Left lung (tissue), 10 donors: ENCODE results near the gene SLC6A1. TPM values are rescaled to one million over a fixed set of nuclear protein-coding genes. Genes with fewer than 3 reads are reported as not detected.

Source experiments
- ATAC-seq: fragments of 200-7000 bp; cut with Tn5 transposase; one replicate; pipeline ENCODE4 v1.9.1; 2020; ENCODE audit warnings: moderate library complexity
- DNase-seq, 4 donors: peaks; one replicate each; pipeline ENCODE4 v3.0.0-alpha.2; 2013 to 2020
- H3K27ac ChIP-seq, 2 donors: fragments of 200-600 bp; sonication (generic) in 1 of 2; one replicate each; pipeline versions ENCODE4 v1.5.0 to v1.8.0; 2020 to 2021
- H3K27me3 ChIP-seq, 2 donors: fragments of 200-600 bp; sonication (generic) in 1 of 2; one replicate each; pipeline versions ENCODE4 v1.5.0 to v1.8.0; 2020 to 2021
- H3K36me3 ChIP-seq, 2 donors: fragments of 200-600 bp; sonication (generic) in 1 of 2; one replicate each; pipeline versions ENCODE4 v1.5.0 to v1.8.0; 2020 to 2021
- H3K4me1 ChIP-seq, 2 donors: fragments of 200-600 bp; one replicate each; pipeline ENCODE4 v1.8.0; 2021
- H3K4me3 ChIP-seq, 2 donors: fragments of 200-600 bp; sonication (generic) in 1 of 2; one replicate each; pipeline versions ENCODE4 v1.5.0 to v1.8.0; 2020 to 2021; ENCODE audit warnings: mild to moderate bottlenecking in 1 of 2
- H3K9me3 ChIP-seq, 2 donors: fragments of 200-600 bp; sonication (generic) in 1 of 2; one replicate each; pipeline versions ENCODE4 v1.5.0 to v1.8.0; 2020 to 2021
- CTCF ChIP-seq, 2 donors: fragments of 200-600 bp; sonication (generic) in 1 of 2; IDR thresholded peaks; one replicate each; pipeline versions ENCODE4 v1.5.0 to v1.8.0; 2021; ENCODE audit warnings: antibody characterized with exemption in 2 of 2
- intact Hi-C, 2 donors: fragments of 100-400 bp; cut with DNase I; formaldehyde crosslinking; loops; one replicate each; pipeline versions ENCODE4 v1.11.2 to v1.14.2; 2022
- polyA plus RNA-seq, 6 donors: library from polyadenylated mRNA; unstranded; fragments of 120-200 nt; gene quantifications; one replicate each; pipeline ENCODE4 v1.2.1, GENCODE V29; 2013; ENCODE audit not compliant: insufficient read length in 6 of 6
- total RNA-seq, 2 donors: library from RNA; stranded (reverse); fragmentation: NEBNext Ultra II Directional; extraction: Animal tissue kit (Norgen Biotek cat#: 25700); gene quantifications; one replicate each; pipeline ENCODE4 v1.2.1, GENCODE V29; 2021
- donor health status: DM: no; HTN: yes; CAD: no.
- donor health status: DM: no; HTN: no; CAD: no.

Gene SLC6A1
- total and polyA plus RNA-seq, 8 donors, result 0.97 to 7.2 (median 5.3) TPM

GRCh38 chr3:10975695-10976234, 16.8 kb upstream of the SLC6A1 start:
- intact Hi-C loops, result no loop called here
- no peaks in the 10 kb centered on the region for H3K36me3 ChIP-seq
- ATAC-seq (no peak), DNase-seq (no peak)
- H3K4me3 ChIP-seq, result no peak overlapping the region
- H3K4me1 ChIP-seq, result no peaks in the 10 kb centered on the region
- H3K27ac ChIP-seq, result no peak overlapping the region
- no peak for TF ChIP-seq CTCF (IDR thresholded peaks at IDR 0.05)
- H3K27me3 ChIP-seq, result peaks cover 0 to 26% of the 10 kb centered on the region in 2 donors
- H3K9me3 ChIP-seq, result no peaks in the 10 kb centered on the region

GRCh38 chr3:10976770-10977169, 15.8 kb upstream of the SLC6A1 start:
- TF ChIP-seq CTCF (IDR thresholded peaks at IDR 0.05), result no peak

GRCh38 chr3:10977892-10978510, 14.5 kb upstream of the SLC6A1 start:
- Histone ChIP-seq H3K9me3 (no peaks in the 10 kb centered on the region), H3K27me3 (peaks cover 0 to 14% of the 10 kb centered on the region in 2 donors), H3K4me1 (peaks cover under 1 to 4% of the 10 kb centered on the region in 2 donors), H3K36me3 (no peaks in the 10 kb centered on the region), H3K4me3 (no peak overlapping the region), H3K27ac (no peak overlapping the region)
- DNase-seq, result no peak
- ATAC-seq, result no peak
- TF ChIP-seq CTCF (IDR thresholded peaks at IDR 0.05), result no peak
- intact Hi-C loops, result no loop called here

More at GRCh38 chr3:10976770-10977169, 15.8 kb upstream of the SLC6A1 start:
- no peaks in the 10 kb centered on the region for H3K9me3 ChIP-seq
- intact Hi-C loops, result no loop called here
- no peaks in the 10 kb centered on the region for H3K36me3 ChIP-seq
- no peaks in the 10 kb centered on the region for H3K4me1 ChIP-seq
- H3K27ac ChIP-seq, result no peak overlapping the region
- peaks cover 0 to 23% of the 10 kb centered on the region in 2 donors for H3K27me3 ChIP-seq
- no peak for DNase-seq
- H3K4me3 ChIP-seq, result no peak overlapping the region
- no peak for ATAC-seq

- DNase-seq (no peak), ATAC-seq (no peak)
- Histone ChIP-seq H3K4me3 (no peak overlapping the region), H3K27ac (no peak overlapping the region), H3K27me3 (peaks cover 0 to 10% of the 10 kb centered on the region in 2 donors), H3K9me3 (no peaks in the 10 kb centered on the region), H3K36me3 (no peaks in the 10 kb centered on the region), H3K4me1 (peaks cover 3 to 11% of the 10 kb centered on the region in 2 donors)
- intact Hi-C loops, result no loop called here
- no peak for TF ChIP-seq CTCF (IDR thresholded peaks at IDR 0.05)
These were observed 13.6 kb upstream of the SLC6A1 start for GRCh38 chr3:10978956-10979355.

GRCh38 chr3:10980312-10980711, 12.2 kb upstream of the SLC6A1 start:
- no peak overlapping the region for H3K27ac ChIP-seq
- DNase-seq (no peak), ATAC-seq (no peak)
- peaks cover 3 to 11% of the 10 kb centered on the region in 2 donors for H3K4me1 ChIP-seq
- no peak for TF ChIP-seq CTCF (IDR thresholded peaks at IDR 0.05)
- intact Hi-C loops, result no loop called here
- H3K4me3 ChIP-seq, result no peak overlapping the region
- H3K27me3 ChIP-seq, result peaks cover 0 to 10% of the 10 kb centered on the region in 2 donors
- no peaks in the 10 kb centered on the region for H3K9me3 ChIP-seq
- H3K36me3 ChIP-seq, result no peaks in the 10 kb centered on the region
